Small intestine (tissue), 7 donors: Measurements from ENCODE around the gene ADAMTS10. TPM values are rescaled to one million over a fixed set of nuclear protein-coding genes. Genes with fewer than 3 reads are reported as not detected.
A peak's percentile ranks its signal among the peaks of the same experiment; 100 is the strongest.
"Not testable (repeated sequence)": the region's sequence is repeated elsewhere in the genome, so short reads cannot be mapped to it uniquely, and the experiment has no call there.

Experiments
- DNase-seq, 2 donors: peaks; one replicate each; pipeline versions ENCODE4 v3.0.0 to v3.0.0-alpha.2; 2013
- FAIRE-seq: peaks from 2 replicates; lab custom pipeline; 2012; peaks lifted over from hg19 to GRCh38; lab: Jason Lieb, UNC
- H3K27ac ChIP-seq, 3 donors: one replicate each; pipeline ENCODE4 v1.5.1; 2013; ENCODE audit warnings: low read length in 2 of 3, mild to moderate bottlenecking in 2 of 3, control low read depth in 1 of 3, inconsistent platforms in 1 of 3, low read depth in 1 of 3, moderate library complexity in 1 of 3
- H3K27me3 ChIP-seq, 3 donors: one replicate each; pipeline ENCODE4 v1.6.1; 2013; ENCODE audit warnings: low read length in 3 of 3, inconsistent platforms in 1 of 3; ENCODE audit not compliant: control insufficient read depth in 3 of 3, insufficient read depth in 3 of 3
- H3K36me3 ChIP-seq, 3 donors: one replicate each; pipeline ENCODE4 v1.6.1; 2013; ENCODE audit warnings: low read length in 3 of 3, inconsistent platforms in 1 of 3, low read depth in 1 of 3, mild to moderate bottlenecking in 1 of 3, moderate library complexity in 1 of 3; ENCODE audit not compliant: control insufficient read depth in 3 of 3, insufficient read depth in 2 of 3
- H3K4me1 ChIP-seq, 3 donors: one replicate each; pipeline ENCODE4 v1.6.1; 2013; ENCODE audit warnings: low read length in 2 of 3, inconsistent platforms in 1 of 3, low read depth in 1 of 3, mild to moderate bottlenecking in 1 of 3, moderate library complexity in 1 of 3; ENCODE audit not compliant: control insufficient read depth in 3 of 3, insufficient read depth in 2 of 3
- H3K4me3 ChIP-seq, 3 donors: one replicate each; pipeline ENCODE4 v1.5.1; 2013; ENCODE audit warnings: low read length in 3 of 3, control low read depth in 1 of 3, inconsistent platforms in 1 of 3, low read depth in 1 of 3, mild to moderate bottlenecking in 1 of 3, moderate library complexity in 1 of 3
- H3K9me3 ChIP-seq, 2 donors: one replicate each; pipeline ENCODE4 v1.6.1; 2013; ENCODE audit warnings: low read depth in 1 of 2, low read length in 1 of 2; ENCODE audit not compliant: control insufficient read depth in 2 of 2, insufficient read depth in 1 of 2
- WGBS, 3 donors: extraction: QIAGEN DNeasy Blood & Tissue Kit; methylation state at CpG; one replicate each; pipeline ENCODE4 v1.1.7; 2013; 5-methylcytosine and 5-hydroxymethylcytosine counted together
- polyA plus RNA-seq, 4 donors: library from polyadenylated mRNA; stranded (reverse) in 3 of 4; unstranded in 1 of 4; fragments of 200-250 nt in 3 of 4; fragments of 120-200 nt in 1 of 4; gene quantifications; one replicate each; pipeline versions ENCODE4 v1.2.1 to v1.2.3, GENCODE V29; 2013
- donor health status: healthy with polysubstance abuse.
- donor health status: control.
- donor health status: control.
- donor health status: Bipolar disorder and iron deficiency.
- donor health status: healthy.

Gene ADAMTS10
- polyA plus RNA-seq, 4 donors = 1.9 to 11.1 (median 8.5) TPM; not detected in 1

- Histone ChIP-seq H3K4me1 (no peaks in the 10 kb centered on the region), H3K27ac (peak overlapping the region in 1 of 3 donors; percentile 79), H3K27me3 (no peaks in the 10 kb centered on the region), H3K9me3 (peaks cover 0 to 4% of the 10 kb centered on the region in 2 donors), H3K4me3 (no peak overlapping the region), H3K36me3 (no peaks in the 10 kb centered on the region)
- WGBS, 3 donors = 45 to 52% (median 49%) methylated on average over 9 to 11 of the region's 11 CpGs
- DNase-seq (peak in 1 of 2 donors; percentile 26), FAIRE-seq (no peak)
Observed at GRCh38 chr19:8631425-8631819, 20.9 kb upstream of the ADAMTS10 start.

GRCh38 chr19:8630796-8631424 is 20.4 kb upstream of the ADAMTS10 start:
- FAIRE-seq (no peak), DNase-seq (no peak)
- Histone ChIP-seq H3K27ac (peak overlapping the region in 1 of 3 donors; percentile 79), H3K36me3 (no peaks in the 10 kb centered on the region), H3K4me3 (no peak overlapping the region), H3K27me3 (no peaks in the 10 kb centered on the region), H3K9me3 (peaks cover 0 to 4% of the 10 kb centered on the region in 2 donors), H3K4me1 (no peaks in the 10 kb centered on the region)
- WGBS, 3 donors = 43 to 50% (median 46%) methylated on average over 6 of the region's 6 CpGs

- WGBS, 3 donors = 82 to 91% (median 84%) methylated on average over 11 of the region's 11 CpGs
- FAIRE-seq (no peak), DNase-seq (no peak)
- H3K36me3 ChIP-seq = no peaks in the 10 kb centered on the region
- no peaks in the 10 kb centered on the region for H3K4me1 ChIP-seq
- peak within 1 kb of the TSS in 1 of 3 donors; percentile 79 for H3K27ac ChIP-seq
- H3K27me3 ChIP-seq = no peaks in the 10 kb centered on the region
- peaks cover 0 to 4% of the 10 kb centered on the region in 2 donors for H3K9me3 ChIP-seq
- no peak within 1 kb of the TSS for H3K4me3 ChIP-seq
Observed at GRCh38 chr19:8629996-8630683, 19.6 kb upstream of the ADAMTS10 start, which contains the start of gene NFILZ. Gene NFILZ (plus strand): TSS chr19:8630633. CDS start chr19:8676766, 46,133 bp downstream.

- DNase-seq = no peak
- Histone ChIP-seq H3K9me3 (peaks cover 0 to 4% of the 10 kb centered on the region in 2 donors), H3K36me3 (no peaks in the 10 kb centered on the region), H3K4me1 (no peaks in the 10 kb centered on the region), H3K27me3 (no peaks in the 10 kb centered on the region), H3K4me3 (no peak overlapping the region), H3K27ac (no peak overlapping the region)
- 58 to 77% (median 71%) methylated on average over 2 of the region's 2 CpGs for WGBS, 3 donors
- FAIRE-seq = no peak
Observed at GRCh38 chr19:8629184-8629583, 18.7 kb upstream of the ADAMTS10 start.

- FAIRE-seq = no peak
- H3K4me3 ChIP-seq = no peak overlapping the region
- no peaks in the 10 kb centered on the region for H3K36me3 ChIP-seq
- H3K27me3 ChIP-seq = no peaks in the 10 kb centered on the region
- WGBS, 3 donors = 77 to 83% (median 78%) methylated on average over 8 of the region's 8 CpGs
- H3K4me1 ChIP-seq = no peaks in the 10 kb centered on the region
- DNase-seq = no peak
- H3K9me3 ChIP-seq = peaks cover 0 to 4% of the 10 kb centered on the region in 2 donors
- no peak overlapping the region for H3K27ac ChIP-seq
Observed at GRCh38 chr19:8626842-8627241, 16.3 kb upstream of the ADAMTS10 start.

- H3K4me1 ChIP-seq, H3K27ac ChIP-seq, H3K9me3 ChIP-seq, H3K4me3 ChIP-seq, H3K36me3 ChIP-seq, H3K27me3 ChIP-seq, DNase-seq, FAIRE-seq: not testable (repeated sequence)
- 44 to 51% (median 47%) methylated on average over 4 of the region's 4 CpGs for WGBS, 3 donors
Observed at GRCh38 chr19:8622886-8623285, 12.4 kb upstream of the ADAMTS10 start.

GRCh38 chr19:8618751-8619150 is 8.2 kb upstream of the ADAMTS10 start:
- FAIRE-seq (no peak), DNase-seq (no peak)
- WGBS, 3 donors = 35 to 62% (median 47%) methylated on average over 8 of the region's 8 CpGs
- Histone ChIP-seq H3K27ac (no peak overlapping the region), H3K9me3 (no peaks in the 10 kb centered on the region), H3K4me3 (no peak overlapping the region), H3K27me3 (no peaks in the 10 kb centered on the region), H3K36me3 (no peaks in the 10 kb centered on the region), H3K4me1 (no peaks in the 10 kb centered on the region)

GRCh38 chr19:8617984-8618383 is 7.5 kb upstream of the ADAMTS10 start:
- DNase-seq = no peak

More at GRCh38 chr19:8617984-8618383, 7.5 kb upstream of the ADAMTS10 start:
- Histone ChIP-seq H3K9me3 (no peaks in the 10 kb centered on the region), H3K36me3 (no peaks in the 10 kb centered on the region), H3K27ac (no peak overlapping the region), H3K4me1 (no peaks in the 10 kb centered on the region), H3K4me3 (no peak overlapping the region), H3K27me3 (no peaks in the 10 kb centered on the region)
- FAIRE-seq = no peak
- WGBS, 3 donors = 69 to 82% (median 73%) methylated on average over 4 of the region's 4 CpGs
